ENCODE data around the gene TCF4. TPM values are rescaled to one million over a fixed set of nuclear protein-coding genes. Genes with fewer than 3 reads are reported as not detected.

The TCF4 gene
- total RNA-seq, 2 experiments from 2014 or later = 0.21 to 0.26 TPM

- H3K27ac Mint-ChIP-seq = no peak overlapping the region
- ATAC-seq (no peak), DNase-seq (no peak)
- H3K27me3 Mint-ChIP-seq (ENCODE audit: low read depth) = no peaks in the 10 kb centered on the region
- H3K36me3 Mint-ChIP-seq (ENCODE audit: low read depth) = no peaks in the 10 kb centered on the region
- ChIA-PET CTCF (interaction anchor here (1.0 to 2.0 kb wide), 13 partner anchors 9 to 1343 kb away, joined by 3 to 10 read pairs (median 5); no protein-coding TSS in a partner anchor), POLR2A (no interaction called here)
- H3K4me3 Mint-ChIP-seq = no peak overlapping the region
- no peaks in the 10 kb centered on the region for H3K4me1 Mint-ChIP-seq (ENCODE audit: low read depth)
- H3K9me3 Mint-ChIP-seq (ENCODE audit: insufficient read depth) = no peaks in the 10 kb centered on the region
Measured at GRCh38 chr18:55233857-55234256, 354.1 kb downstream of the TCF4 start.

DNA sequence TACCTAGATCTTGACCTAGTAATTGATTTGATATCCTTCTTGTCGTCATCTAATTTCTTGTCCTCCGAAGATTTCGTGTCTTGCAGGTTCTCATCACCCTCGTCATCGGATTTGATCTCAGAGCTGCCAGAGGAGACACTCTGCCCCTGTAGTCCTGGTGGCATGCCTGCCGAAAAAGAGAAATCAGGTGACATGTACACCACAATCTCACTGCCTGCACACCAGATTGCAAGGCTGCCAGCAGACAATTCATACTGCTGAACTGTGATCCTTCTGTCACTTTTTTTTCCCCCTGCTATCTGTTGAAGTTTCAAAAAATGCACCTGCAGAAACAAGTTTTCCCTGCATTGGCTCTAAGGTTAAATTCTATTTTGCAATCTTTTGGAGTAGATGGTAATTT is 355.5 kb downstream of the TCF4 start:
- H3K4me3 Mint-ChIP-seq = no peak overlapping the region
- H3K36me3 Mint-ChIP-seq (ENCODE audit: low read depth) = no peaks in the 10 kb centered on the region
- CTCF ChIA-PET = no interaction called here
- H3K27ac Mint-ChIP-seq = no peak overlapping the region
- no peaks in the 10 kb centered on the region for H3K9me3 Mint-ChIP-seq (ENCODE audit: insufficient read depth)
- no peak for DNase-seq
- H3K4me1 Mint-ChIP-seq (ENCODE audit: low read depth) = no peaks in the 10 kb centered on the region
- no peaks in the 10 kb centered on the region for H3K27me3 Mint-ChIP-seq (ENCODE audit: low read depth)
- ATAC-seq = no peak
- POLR2A ChIA-PET = no interaction called here

GRCh38 chr18:55229682-55230081 is 358.3 kb downstream of the TCF4 start:
- Mint-ChIP-seq H3K4me3 (no peak overlapping the region), H3K27ac (no peak overlapping the region), H3K27me3 (ENCODE audit: low read depth) (no peaks in the 10 kb centered on the region), H3K36me3 (ENCODE audit: low read depth) (no peaks in the 10 kb centered on the region), H3K4me1 (ENCODE audit: low read depth) (no peaks in the 10 kb centered on the region), H3K9me3 (ENCODE audit: insufficient read depth) (no peaks in the 10 kb centered on the region)
- ChIA-PET POLR2A (no interaction called here), CTCF (no interaction called here)
- ATAC-seq = no peak
- DNase-seq = no peak

GRCh38 chr18:55228707-55229106 is 359.3 kb downstream of the TCF4 start:
- Mint-ChIP-seq H3K36me3 (ENCODE audit: low read depth) (no peaks in the 10 kb centered on the region), H3K27me3 (ENCODE audit: low read depth) (no peaks in the 10 kb centered on the region), H3K4me1 (ENCODE audit: low read depth) (no peaks in the 10 kb centered on the region), H3K4me3 (no peak overlapping the region), H3K9me3 (ENCODE audit: insufficient read depth) (no peaks in the 10 kb centered on the region), H3K27ac (no peak overlapping the region)
- DNase-seq = no peak
- ATAC-seq = no peak
- CTCF ChIA-PET = interaction anchor here (1.3 kb wide), 1 partner anchor 10 kb away, joined by 4 read pairs; no protein-coding TSS in a partner anchor
- POLR2A ChIA-PET = no interaction called here

GRCh38 chr18:55228191-55228590 is 359.8 kb downstream of the TCF4 start:
- no peak for ATAC-seq
- CTCF ChIA-PET = interaction anchor here (1.3 kb wide), 1 partner anchor 10 kb away, joined by 4 read pairs; no protein-coding TSS in a partner anchor

DNA sequence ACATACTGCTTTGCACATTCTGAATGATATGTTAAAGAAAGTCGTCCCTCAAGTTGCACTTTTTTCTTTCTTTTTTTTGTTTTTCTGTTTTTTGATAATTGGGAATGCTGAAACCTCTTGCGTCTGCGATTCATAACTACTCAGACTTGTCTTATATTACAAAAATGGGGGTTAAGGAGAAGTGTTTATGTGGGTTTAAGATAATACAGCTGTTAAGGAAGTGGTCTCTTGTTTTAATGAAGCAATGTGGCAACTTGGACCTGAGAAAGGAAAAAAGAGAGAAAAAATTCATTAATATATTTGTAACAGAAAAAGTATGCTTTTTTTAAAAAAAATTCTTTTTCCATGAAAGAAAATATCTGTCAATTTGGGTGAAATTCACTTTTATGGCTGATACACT is 360.2 kb downstream of the TCF4 start:
- ChIA-PET CTCF (interaction anchor here (1.3 kb wide), 1 partner anchor 10 kb away, joined by 4 read pairs; no protein-coding TSS in a partner anchor), POLR2A (no interaction called here)
- Mint-ChIP-seq H3K27me3 (ENCODE audit: low read depth) (no peaks in the 10 kb centered on the region), H3K27ac (no peak overlapping the region), H3K9me3 (ENCODE audit: insufficient read depth) (no peaks in the 10 kb centered on the region), H3K4me1 (ENCODE audit: low read depth) (no peaks in the 10 kb centered on the region), H3K36me3 (ENCODE audit: low read depth) (no peaks in the 10 kb centered on the region), H3K4me3 (no peak overlapping the region)
- DNase-seq (no peak), ATAC-seq (no peak)

More at GRCh38 chr18:55228191-55228590, 359.8 kb downstream of the TCF4 start:
- Mint-ChIP-seq H3K4me3 (no peak overlapping the region), H3K27me3 (ENCODE audit: low read depth) (no peaks in the 10 kb centered on the region), H3K9me3 (ENCODE audit: insufficient read depth) (no peaks in the 10 kb centered on the region), H3K27ac (no peak overlapping the region), H3K36me3 (ENCODE audit: low read depth) (no peaks in the 10 kb centered on the region), H3K4me1 (ENCODE audit: low read depth) (no peaks in the 10 kb centered on the region)
- POLR2A ChIA-PET = no interaction called here
- DNase-seq = no peak

DNA sequence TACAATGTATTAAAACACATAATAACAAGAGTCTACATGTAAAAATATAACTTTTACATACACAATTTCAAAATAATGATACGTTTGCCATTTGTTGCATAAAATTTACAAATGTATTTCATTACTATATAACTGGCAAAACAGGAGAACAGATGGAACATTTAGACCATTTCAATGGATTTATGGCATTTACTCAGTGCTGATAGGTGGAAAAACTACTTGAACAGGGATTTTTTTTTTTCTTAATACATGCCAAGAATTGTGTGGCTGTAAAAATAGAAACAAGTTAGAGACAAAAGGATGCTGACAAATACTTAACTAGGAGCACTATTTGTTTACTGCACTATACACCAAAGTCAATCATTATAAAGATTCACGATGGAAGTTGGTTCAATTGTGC is 361.9 kb downstream of the TCF4 start:
- ATAC-seq (no peak), DNase-seq (no peak)
- no peaks in the 10 kb centered on the region for H3K27me3 Mint-ChIP-seq (ENCODE audit: low read depth)
- no peak overlapping the region for H3K4me3 Mint-ChIP-seq
- CTCF ChIA-PET = interaction anchor here (1.0 kb wide), 1 partner anchor 9 kb away, joined by 3 read pairs; no protein-coding TSS in a partner anchor
- POLR2A ChIA-PET = interaction anchor here (0.6 kb wide), 1 partner anchor 146 kb away, joined by 6 read pairs; no protein-coding TSS in a partner anchor
- H3K36me3 Mint-ChIP-seq (ENCODE audit: low read depth) = no peaks in the 10 kb centered on the region
- no peaks in the 10 kb centered on the region for H3K9me3 Mint-ChIP-seq (ENCODE audit: insufficient read depth)
- H3K4me1 Mint-ChIP-seq (ENCODE audit: low read depth) = no peaks in the 10 kb centered on the region
- H3K27ac Mint-ChIP-seq = no peak overlapping the region

DNA sequence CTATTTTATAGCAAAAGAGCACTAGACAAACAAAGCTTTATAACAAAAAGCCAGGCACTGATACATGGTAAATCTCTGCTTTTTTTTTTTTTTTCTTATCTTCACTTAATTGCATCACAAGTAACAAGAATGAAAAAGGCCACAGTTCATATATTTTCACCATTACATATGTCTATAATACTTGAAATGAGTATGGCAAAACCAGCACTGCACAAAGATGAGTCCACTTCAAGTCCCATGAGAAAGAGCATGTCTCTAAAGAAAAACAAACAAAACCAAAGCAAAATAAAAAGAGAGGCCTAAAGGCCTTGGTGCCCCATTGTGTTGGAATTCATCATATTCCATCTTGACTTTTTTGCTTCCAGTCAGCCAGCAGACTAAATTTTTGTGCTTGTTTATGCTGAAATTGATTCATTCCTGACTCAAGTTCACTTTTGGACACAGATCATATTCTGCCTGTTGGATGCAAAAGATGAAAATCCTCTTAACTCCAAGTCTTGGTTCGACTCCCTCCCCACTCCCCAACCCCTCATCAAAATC is 363.8 kb downstream of the TCF4 start:
- CTCF ChIA-PET = no interaction called here
- POLR2A ChIA-PET = no interaction called here
- no peak overlapping the region for H3K27ac Mint-ChIP-seq

GRCh38 chr18:55221622-55222021 is 366.4 kb downstream of the TCF4 start:
- ChIA-PET CTCF (no interaction called here), POLR2A (no interaction called here)
- Mint-ChIP-seq H3K4me3 (no peak overlapping the region), H3K4me1 (ENCODE audit: low read depth) (no peaks in the 10 kb centered on the region), H3K36me3 (ENCODE audit: low read depth) (no peaks in the 10 kb centered on the region), H3K9me3 (ENCODE audit: insufficient read depth) (no peaks in the 10 kb centered on the region), H3K27me3 (ENCODE audit: low read depth) (no peaks in the 10 kb centered on the region), H3K27ac (no peak overlapping the region)
- no peak for DNase-seq
- ATAC-seq = no peak

More for the DNA sequence above, 363.8 kb downstream of the TCF4 start:
- H3K4me1 Mint-ChIP-seq (ENCODE audit: low read depth) = no peaks in the 10 kb centered on the region
- H3K9me3 Mint-ChIP-seq (ENCODE audit: insufficient read depth) = no peaks in the 10 kb centered on the region
- no peaks in the 10 kb centered on the region for H3K27me3 Mint-ChIP-seq (ENCODE audit: low read depth)
- no peak for ATAC-seq
- no peaks in the 10 kb centered on the region for H3K36me3 Mint-ChIP-seq (ENCODE audit: low read depth)
- no peak overlapping the region for H3K4me3 Mint-ChIP-seq
- no peak for DNase-seq

- no peak overlapping the region for H3K4me3 Mint-ChIP-seq
- no peak overlapping the region for H3K27ac Mint-ChIP-seq
- no peaks in the 10 kb centered on the region for H3K27me3 Mint-ChIP-seq (ENCODE audit: low read depth)
- no peaks in the 10 kb centered on the region for H3K36me3 Mint-ChIP-seq (ENCODE audit: low read depth)
- ChIA-PET CTCF (no interaction called here), POLR2A (no interaction called here)
- H3K9me3 Mint-ChIP-seq (ENCODE audit: insufficient read depth) = no peaks in the 10 kb centered on the region
- ATAC-seq (no peak), DNase-seq (no peak)
- H3K4me1 Mint-ChIP-seq (ENCODE audit: low read depth) = no peaks in the 10 kb centered on the region
Measured at GRCh38 chr18:55220523-55220922, 367.5 kb downstream of the TCF4 start.

DNA sequence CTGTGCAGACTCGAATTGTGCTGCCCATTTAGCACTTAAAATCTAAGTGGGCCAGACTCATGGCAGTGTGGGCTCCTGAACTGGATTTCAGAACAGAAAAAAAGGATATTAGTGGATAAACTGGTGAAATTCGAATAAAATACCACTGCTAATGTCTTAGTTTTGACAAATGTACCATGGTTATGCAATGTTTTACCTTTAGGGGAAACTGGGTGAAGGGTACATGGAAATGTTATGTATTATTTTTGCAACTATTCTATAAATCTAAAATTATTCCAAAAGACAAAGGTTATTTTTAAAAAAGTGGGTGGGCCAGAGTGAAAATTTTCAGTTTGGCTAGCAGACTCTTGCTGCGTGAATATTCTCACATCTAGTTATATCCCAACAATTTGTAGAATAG is 368.2 kb downstream of the TCF4 start:
- ChIA-PET POLR2A (no interaction called here), CTCF (no interaction called here)
- ATAC-seq (no peak), DNase-seq (no peak)
- no peak overlapping the region for H3K4me3 Mint-ChIP-seq
- no peaks in the 10 kb centered on the region for H3K9me3 Mint-ChIP-seq (ENCODE audit: insufficient read depth)
- H3K27ac Mint-ChIP-seq = no peak overlapping the region
- H3K36me3 Mint-ChIP-seq (ENCODE audit: low read depth) = no peaks in the 10 kb centered on the region
- H3K4me1 Mint-ChIP-seq (ENCODE audit: low read depth) = no peaks in the 10 kb centered on the region
- no peaks in the 10 kb centered on the region for H3K27me3 Mint-ChIP-seq (ENCODE audit: low read depth)

DNA sequence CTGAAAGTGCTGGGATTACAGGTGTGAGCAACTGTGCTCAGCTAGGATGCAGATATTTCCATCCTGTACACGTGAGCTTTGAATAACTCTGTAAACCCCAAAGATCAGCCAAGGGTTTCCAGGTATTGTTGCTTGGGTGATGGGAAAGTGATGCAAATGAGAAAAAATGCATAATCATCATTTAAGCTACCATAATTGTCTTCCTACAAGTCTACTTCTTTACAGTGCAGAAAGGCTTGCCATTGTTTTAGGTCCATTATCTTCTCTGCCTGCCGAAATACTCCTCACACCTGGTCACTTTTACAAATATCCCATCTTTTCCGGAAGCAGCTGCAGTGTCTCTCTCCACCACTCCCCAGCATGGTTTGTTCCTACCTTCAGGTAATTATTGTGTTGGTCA is 368.9 kb downstream of the TCF4 start:
- DNase-seq = no peak
- H3K27me3 Mint-ChIP-seq (ENCODE audit: low read depth) = no peaks in the 10 kb centered on the region
- ChIA-PET CTCF (no interaction called here), POLR2A (no interaction called here)
- no peak overlapping the region for H3K4me3 Mint-ChIP-seq
- H3K9me3 Mint-ChIP-seq (ENCODE audit: insufficient read depth) = no peaks in the 10 kb centered on the region
- no peak for ATAC-seq
- no peaks in the 10 kb centered on the region for H3K36me3 Mint-ChIP-seq (ENCODE audit: low read depth)
- no peak overlapping the region for H3K27ac Mint-ChIP-seq
- no peaks in the 10 kb centered on the region for H3K4me1 Mint-ChIP-seq (ENCODE audit: low read depth)

DNA sequence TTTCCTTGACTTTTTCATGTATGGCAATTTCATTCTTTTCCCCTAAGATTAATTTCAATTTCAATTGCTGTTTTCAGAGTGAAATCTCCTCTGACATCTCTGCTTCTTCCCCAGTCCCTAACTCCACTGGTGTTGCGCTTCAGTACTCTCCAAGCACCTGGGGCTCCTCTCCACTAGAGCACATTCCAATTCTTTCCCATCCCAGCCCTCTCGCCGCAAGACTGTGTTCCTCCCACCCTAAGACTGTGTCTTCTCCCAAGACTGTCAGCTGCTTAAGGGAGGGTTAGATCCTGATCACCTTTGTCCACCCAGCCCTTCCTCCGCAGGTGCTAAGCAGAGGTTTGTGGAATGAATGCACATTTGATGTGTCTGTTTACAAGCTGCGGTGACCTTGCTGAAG is 373.0 kb downstream of the TCF4 start:
- no peak for DNase-seq
- ChIA-PET POLR2A (no interaction called here), CTCF (no interaction called here)
- no peaks in the 10 kb centered on the region for H3K27me3 Mint-ChIP-seq (ENCODE audit: low read depth)
- no peak for ATAC-seq
- no peak overlapping the region for H3K27ac Mint-ChIP-seq
- H3K4me1 Mint-ChIP-seq (ENCODE audit: low read depth) = no peaks in the 10 kb centered on the region
- H3K9me3 Mint-ChIP-seq (ENCODE audit: insufficient read depth) = no peaks in the 10 kb centered on the region
- no peak overlapping the region for H3K4me3 Mint-ChIP-seq
- no peaks in the 10 kb centered on the region for H3K36me3 Mint-ChIP-seq (ENCODE audit: low read depth)

Measured in activated CD8-positive, alpha-beta T cell treated with anti-CD3 and anti-CD28 coated beads, Interleukin-2, amount 10 ng/mL, durations not matched to agents 7 days and 5 days (primary cell).